A549 (cell line): ENCODE results near the gene CLDN6.

ENCODE experiments used
- BHLHE40 ChIP-seq: IDR thresholded peaks from 2 replicates; pipeline ENCODE4 v1.6.1; 2012; ENCODE audit warnings: low read depth, low read length, inconsistent platforms
- CHD4 ChIP-seq: fragments of 200-600 bp; sonication (generic); IDR thresholded peaks from 2 replicates; pipeline ENCODE4 v1.6.1; 2016; ENCODE audit warnings: antibody characterized with exemption, mild to moderate bottlenecking, borderline replicate concordance
- EP300 ChIP-seq, 2 experiments: fragments of >200 bp; sonication (Bioruptor Twin); formaldehyde crosslinking; IDR thresholded peaks; 2 replicates in 1 of 2; 3 replicates in 1 of 2; pipeline ENCODE4 v1.6.1; 2016 to 2017
- HDAC2 ChIP-seq: fragments of 200-600 bp; sonication (generic); IDR thresholded peaks from 2 replicates; pipeline ENCODE4 v1.6.1; 2016
- MAFK ChIP-seq: fragments of 450-650 bp; IDR thresholded peaks from 2 replicates; pipeline ENCODE4 v1.6.1; 2014; ENCODE audit not compliant: partially characterized antibody
- MAZ ChIP-seq: fragments of 150-350 bp; IDR thresholded peaks from 2 replicates; pipeline ENCODE4 v1.6.1; 2014; ENCODE audit warnings: antibody characterized with exemption, low read depth, low read length, borderline replicate concordance
- NR3C1 ChIP-seq: fragments of >200 bp; sonication (Bioruptor Twin); formaldehyde crosslinking; IDR thresholded peaks from 3 replicates; pipeline ENCODE4 v1.6.1; 2017
- POLR2AphosphoS2 ChIP-seq: conservative IDR thresholded peaks from 2 replicates; pipeline ENCODE4 v1.6.1; 2012; ENCODE audit warnings: low read length, improper control_type of control experiment, inconsistent platforms
- USF2 ChIP-seq: fragments of 450-650 bp; IDR thresholded peaks from 2 replicates; pipeline ENCODE4 v1.6.1; 2014; ENCODE audit warnings: antibody characterized with exemption
- TF ChIP-seq, protein P1 (sequence below): fragments of >200 bp; sonication (Bioruptor Twin); formaldehyde crosslinking; IDR thresholded peaks from 3 replicates; pipeline ENCODE4 v1.5.1; 2016
- TF ChIP-seq, protein P2 (sequence below): fragments of 200-600 bp; sonication (generic); IDR thresholded peaks from 2 replicates; pipeline ENCODE4 v1.6.1; 2016; ENCODE audit warnings: antibody characterized with exemption, mild to moderate bottlenecking, moderate library complexity
- TF ChIP-seq, protein P3 (sequence below): fragments of >200 bp; sonication (Bioruptor Twin); formaldehyde crosslinking; IDR thresholded peaks from 2 replicates; pipeline ENCODE4 v1.6.1; 2016

DNA sequence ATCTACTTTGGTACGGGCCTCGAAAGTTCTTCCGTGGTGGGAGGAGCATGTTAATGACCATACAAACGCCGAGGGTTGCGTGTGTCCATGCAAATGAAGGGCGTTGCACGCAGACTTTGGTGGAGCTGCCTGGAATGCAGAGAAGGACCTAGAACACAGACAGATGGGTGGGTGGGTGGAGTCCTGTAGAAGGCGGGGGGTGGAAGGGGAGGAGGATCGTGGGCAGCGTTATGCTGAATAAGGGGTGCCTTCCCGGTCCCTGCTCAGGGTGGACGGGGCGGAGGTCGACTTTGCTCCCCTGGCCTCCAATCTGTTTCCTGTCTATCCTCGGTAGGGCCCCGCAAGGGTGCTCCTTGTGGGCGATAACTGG lies 49.6 kb downstream of the CLDN6 start:
- TF ChIP-seq, protein P1, sequence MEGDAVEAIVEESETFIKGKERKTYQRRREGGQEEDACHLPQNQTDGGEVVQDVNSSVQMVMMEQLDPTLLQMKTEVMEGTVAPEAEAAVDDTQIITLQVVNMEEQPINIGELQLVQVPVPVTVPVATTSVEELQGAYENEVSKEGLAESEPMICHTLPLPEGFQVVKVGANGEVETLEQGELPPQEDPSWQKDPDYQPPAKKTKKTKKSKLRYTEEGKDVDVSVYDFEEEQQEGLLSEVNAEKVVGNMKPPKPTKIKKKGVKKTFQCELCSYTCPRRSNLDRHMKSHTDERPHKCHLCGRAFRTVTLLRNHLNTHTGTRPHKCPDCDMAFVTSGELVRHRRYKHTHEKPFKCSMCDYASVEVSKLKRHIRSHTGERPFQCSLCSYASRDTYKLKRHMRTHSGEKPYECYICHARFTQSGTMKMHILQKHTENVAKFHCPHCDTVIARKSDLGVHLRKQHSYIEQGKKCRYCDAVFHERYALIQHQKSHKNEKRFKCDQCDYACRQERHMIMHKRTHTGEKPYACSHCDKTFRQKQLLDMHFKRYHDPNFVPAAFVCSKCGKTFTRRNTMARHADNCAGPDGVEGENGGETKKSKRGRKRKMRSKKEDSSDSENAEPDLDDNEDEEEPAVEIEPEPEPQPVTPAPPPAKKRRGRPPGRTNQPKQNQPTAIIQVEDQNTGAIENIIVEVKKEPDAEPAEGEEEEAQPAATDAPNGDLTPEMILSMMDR: no peak
- TF ChIP-seq POLR2AphosphoS2: no peak
- TF ChIP-seq EP300 (IDR thresholded peaks at IDR 0.05): no peak
- TF ChIP-seq MAZ: no peak
- TF ChIP-seq MAFK: no peak
- no peak for TF ChIP-seq CHD4
- TF ChIP-seq NR3C1: no peak
- no peak for TF ChIP-seq HDAC2
- no peak for TF ChIP-seq USF2
- no peak for TF ChIP-seq BHLHE40
- TF ChIP-seq, protein P2, sequence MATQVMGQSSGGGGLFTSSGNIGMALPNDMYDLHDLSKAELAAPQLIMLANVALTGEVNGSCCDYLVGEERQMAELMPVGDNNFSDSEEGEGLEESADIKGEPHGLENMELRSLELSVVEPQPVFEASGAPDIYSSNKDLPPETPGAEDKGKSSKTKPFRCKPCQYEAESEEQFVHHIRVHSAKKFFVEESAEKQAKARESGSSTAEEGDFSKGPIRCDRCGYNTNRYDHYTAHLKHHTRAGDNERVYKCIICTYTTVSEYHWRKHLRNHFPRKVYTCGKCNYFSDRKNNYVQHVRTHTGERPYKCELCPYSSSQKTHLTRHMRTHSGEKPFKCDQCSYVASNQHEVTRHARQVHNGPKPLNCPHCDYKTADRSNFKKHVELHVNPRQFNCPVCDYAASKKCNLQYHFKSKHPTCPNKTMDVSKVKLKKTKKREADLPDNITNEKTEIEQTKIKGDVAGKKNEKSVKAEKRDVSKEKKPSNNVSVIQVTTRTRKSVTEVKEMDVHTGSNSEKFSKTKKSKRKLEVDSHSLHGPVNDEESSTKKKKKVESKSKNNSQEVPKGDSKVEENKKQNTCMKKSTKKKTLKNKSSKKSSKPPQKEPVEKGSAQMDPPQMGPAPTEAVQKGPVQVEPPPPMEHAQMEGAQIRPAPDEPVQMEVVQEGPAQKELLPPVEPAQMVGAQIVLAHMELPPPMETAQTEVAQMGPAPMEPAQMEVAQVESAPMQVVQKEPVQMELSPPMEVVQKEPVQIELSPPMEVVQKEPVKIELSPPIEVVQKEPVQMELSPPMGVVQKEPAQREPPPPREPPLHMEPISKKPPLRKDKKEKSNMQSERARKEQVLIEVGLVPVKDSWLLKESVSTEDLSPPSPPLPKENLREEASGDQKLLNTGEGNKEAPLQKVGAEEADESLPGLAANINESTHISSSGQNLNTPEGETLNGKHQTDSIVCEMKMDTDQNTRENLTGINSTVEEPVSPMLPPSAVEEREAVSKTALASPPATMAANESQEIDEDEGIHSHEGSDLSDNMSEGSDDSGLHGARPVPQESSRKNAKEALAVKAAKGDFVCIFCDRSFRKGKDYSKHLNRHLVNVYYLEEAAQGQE: no peak
- TF ChIP-seq, protein P3, sequence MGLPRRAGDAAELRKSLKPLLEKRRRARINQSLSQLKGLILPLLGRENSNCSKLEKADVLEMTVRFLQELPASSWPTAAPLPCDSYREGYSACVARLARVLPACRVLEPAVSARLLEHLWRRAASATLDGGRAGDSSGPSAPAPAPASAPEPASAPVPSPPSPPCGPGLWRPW: no peak
